HG02852 (cell line): ENCODE data around the gene CCDC136.

Experiments
- ATAC-seq: cut with Tn5 transposase; IDR thresholded peaks from one replicate; pipeline ENCODE4 v1.9.1; 2021; ENCODE audit warnings: mild to moderate bottlenecking, moderate library complexity; ENCODE audit not compliant: unreplicated experiment

Gene CCDC136

DNA sequence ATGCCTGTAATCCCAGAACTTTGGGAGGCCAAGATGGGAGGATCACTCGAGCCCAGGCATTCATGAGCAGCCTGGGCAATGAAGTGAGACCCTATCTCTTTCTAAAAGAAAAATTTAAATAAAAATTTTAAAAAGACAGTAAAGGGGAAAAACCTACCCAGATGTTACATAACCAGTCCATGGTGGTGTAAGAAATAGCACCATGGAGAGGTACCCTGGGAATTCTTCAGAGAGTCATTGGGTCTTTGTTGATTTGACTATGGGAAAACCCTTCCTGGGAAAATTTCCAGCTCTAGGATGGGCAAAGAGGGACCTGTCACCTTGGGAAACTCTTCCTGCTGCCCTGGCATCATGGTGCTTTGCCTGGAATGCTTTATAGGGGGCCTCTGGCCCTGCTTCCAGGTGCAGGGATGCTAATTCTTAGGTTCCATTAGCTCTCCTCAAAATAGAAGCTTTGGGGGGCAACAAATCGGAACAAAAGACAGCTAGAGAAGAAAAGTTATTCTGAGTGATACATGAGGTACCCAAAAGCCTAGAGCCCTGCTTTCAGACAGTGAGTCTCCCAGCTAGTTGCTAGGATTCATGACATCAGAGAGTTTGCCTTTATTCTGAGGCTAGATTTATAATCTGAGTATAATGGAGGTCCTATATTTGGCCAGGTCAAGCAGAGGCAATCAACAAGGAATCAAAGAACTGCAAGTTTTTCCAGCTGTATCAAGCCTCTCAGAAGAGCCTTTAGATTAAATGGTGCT is 10.1 kb downstream of the CCDC136 start:
- ATAC-seq: no peak

DNA sequence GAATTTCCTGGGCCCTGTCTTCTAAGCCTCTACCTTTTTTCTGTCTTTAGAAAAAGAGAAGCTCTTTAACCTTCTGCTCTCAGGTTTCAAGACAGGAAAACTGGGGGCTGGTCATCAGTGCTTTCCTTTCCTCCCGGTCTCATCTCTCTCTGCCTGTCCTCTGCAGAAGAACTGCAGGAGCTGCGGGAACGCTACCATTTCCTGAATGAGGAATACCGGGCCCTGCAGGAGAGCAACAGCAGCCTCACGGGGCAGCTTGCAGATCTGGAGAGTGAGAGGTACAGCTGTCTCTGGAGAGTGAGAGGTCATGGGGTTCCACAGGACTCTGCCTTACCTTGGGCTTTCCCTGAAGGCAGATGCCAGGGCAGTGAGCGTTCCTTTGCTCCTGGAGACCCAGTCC is 12.7 kb downstream of the CCDC136 start:
- ATAC-seq: no peak

DNA sequence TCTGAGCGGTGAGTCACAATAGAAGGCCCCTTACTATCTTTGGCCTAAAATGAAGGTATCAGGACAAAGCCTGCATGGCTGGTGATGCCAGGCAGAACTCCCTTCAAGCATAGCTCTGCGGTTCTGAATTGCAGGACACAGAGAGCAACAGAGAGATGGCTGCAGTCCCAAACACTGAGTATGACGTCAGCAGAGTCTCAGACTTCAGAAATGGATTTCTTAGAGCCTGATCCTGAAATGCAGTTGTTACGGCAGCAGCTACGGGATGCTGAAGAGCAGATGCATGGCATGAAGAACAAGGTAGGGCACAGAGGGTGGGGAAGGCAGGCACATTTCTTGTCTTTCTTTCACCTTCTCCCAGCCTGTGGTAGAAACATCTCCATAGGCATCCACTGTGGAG is 13.5 kb downstream of the CCDC136 start:
- ATAC-seq: no peak

DNA sequence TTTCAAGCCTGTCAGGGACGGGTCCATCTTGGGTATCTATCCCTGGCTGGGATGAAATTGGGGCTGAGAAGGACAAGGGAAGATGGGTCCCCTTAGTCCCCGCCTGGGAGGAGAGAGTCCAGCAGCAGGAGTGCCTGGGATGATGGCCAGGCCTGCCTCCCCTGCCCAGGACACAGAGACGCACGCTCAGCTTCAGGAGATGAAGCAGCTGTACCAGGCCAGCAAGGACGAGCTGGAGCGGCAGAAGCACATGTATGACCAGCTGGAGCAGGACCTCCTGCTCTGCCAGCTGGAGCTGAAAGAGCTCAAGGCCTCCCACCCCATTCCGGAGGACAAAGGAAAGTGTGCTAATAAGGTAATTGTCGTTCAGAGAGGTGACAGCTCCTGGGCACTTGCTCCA is 15.4 kb downstream of the CCDC136 start:
- ATAC-seq: no peak

DNA sequence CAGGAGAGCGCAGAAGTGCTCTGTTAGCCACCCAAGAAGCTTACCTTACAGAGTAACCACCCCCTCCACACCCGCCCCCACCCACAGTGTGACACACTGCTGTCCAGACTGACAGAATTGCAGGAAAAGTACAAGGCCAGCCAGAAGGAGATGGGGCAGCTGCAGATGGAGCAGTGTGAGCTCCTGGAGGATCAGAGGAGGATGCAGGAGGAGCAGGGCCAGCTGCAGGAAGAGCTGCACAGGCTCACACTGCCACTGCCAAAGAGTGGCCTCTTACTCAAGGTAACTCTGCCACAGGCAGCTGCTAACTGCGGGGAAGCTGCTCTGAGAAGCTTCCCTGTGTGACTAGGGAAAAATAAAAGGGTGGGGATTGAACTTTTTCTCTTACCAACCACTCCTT is 17.6 kb downstream of the CCDC136 start:
- ATAC-seq: no peak

DNA sequence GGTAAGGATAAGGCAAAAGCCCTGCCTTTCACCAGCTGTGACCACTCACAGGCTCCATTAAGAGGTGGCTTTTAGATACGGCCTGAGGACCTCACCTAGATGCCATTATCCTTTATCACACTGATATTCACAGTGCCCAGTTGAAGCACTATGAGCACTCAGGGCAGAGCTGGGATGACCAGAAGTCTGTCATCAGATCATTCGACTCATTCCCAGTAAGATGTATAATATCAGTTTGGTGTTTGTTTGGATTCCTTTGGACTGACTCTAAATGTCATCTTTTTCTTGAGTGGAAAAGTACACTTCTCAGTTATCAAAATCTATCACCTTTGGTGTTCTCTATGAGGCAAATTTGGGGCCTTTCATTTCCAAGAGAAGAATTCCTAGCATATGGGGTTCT is 18.7 kb downstream of the CCDC136 start:
- no peak for ATAC-seq

DNA sequence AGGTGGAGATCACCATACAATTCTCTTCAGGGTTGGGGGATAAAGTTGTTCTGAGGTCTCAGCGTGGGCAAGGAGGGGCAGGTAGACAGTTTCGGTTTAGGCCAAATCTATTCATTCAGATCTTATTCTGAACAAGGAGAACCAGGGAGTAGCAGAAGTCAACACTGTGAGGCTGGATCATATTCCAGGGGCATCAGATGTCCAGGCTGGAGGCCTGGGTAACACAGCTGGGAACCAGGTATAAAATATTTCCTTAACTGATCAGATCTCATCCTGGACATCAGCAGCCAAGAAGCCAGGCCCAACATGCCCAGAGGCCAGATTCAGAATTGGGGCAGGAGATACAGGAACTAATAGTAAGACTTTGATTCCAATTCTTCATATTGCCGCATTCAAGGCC is 19.2 kb downstream of the CCDC136 start:
- no peak for ATAC-seq

DNA sequence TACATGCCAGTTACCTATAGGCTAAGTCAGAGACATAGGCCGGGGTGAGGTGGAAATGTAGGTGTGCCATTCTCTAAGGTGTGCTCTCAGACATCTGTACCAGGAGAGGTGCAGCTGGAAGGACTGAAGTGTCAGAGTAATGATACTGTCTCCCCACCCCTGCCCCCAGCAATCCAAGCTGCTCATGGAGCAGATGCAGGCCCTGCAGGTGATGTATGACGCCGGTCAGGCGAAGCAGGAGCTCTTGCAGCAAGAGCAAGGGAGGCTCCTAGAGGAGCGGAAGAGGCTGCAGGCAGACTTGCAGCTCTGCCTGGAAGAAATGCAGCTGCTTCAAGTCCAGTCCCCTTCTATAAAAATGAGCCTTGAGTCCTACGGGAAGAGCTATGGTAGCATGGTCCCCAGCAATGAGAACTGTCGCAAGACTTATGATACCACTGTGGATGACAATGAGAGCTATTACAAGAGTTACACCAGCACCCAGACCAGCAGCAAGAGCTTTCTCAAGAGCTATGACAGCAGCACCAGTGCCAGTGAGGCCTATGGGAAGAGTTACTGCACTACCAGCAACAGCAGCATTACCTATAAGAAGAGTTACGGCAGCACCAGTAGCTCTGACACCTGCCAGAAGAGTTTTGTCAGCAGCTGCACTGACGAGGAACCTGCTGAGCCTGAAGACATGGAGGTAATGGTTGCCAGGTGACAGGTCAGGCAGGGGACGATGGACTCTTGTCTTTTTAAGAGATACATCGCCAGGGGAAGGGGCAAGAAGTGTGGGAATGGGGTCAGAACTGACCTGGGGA is 20.1 kb downstream of the CCDC136 start:
- ATAC-seq: no peak

DNA sequence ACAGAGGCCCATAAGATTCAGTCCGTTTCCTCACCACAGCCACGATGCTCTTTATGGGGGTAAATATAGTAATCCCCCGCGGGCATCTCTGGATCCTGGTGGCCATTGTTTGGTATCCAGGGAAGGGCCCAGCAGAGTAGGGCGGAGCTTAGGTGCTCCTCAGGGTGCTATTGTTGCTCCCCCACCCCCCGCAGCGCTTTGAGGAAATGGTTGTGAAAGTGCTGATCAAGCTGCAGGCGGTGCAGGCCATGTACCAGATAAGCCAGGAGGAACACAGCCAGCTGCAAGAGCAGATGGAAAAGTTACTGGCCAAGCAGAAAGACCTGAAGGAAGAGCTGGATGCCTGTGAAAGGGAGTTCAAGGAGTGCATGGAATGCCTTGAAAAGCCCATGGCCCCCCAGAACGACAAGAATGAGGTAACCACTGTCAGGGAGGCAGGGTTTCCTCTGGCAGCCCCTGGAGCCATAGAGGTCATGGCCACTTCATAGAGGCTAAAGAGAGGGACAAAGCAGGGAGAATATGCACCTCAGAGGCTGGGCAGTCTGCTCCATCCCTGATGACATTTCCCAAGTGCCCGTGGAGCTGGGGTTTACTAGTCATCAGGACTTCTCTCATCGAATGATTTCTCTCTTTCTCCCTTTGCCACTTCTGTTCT is 20.9 kb downstream of the CCDC136 start:
- ATAC-seq: no peak

DNA sequence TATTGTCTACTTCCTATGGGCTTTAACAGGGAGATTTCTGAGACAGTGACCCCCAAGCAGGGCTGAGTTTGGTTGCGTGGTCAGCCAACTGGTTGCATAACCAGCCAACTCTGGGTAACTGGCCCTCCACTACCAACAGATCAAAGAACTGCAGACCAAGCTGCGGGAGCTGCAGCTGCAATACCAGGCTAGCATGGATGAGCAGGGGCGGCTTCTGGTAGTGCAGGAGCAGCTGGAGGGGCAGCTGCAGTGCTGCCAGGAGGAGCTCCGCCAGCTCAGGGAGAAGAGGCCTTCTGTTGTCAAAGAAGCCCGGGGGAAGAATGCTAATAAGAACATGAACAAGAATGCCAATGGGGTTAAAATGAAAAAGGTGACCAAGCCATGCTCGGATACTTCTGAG is 22.7 kb downstream of the CCDC136 start:
- no peak for ATAC-seq

DNA sequence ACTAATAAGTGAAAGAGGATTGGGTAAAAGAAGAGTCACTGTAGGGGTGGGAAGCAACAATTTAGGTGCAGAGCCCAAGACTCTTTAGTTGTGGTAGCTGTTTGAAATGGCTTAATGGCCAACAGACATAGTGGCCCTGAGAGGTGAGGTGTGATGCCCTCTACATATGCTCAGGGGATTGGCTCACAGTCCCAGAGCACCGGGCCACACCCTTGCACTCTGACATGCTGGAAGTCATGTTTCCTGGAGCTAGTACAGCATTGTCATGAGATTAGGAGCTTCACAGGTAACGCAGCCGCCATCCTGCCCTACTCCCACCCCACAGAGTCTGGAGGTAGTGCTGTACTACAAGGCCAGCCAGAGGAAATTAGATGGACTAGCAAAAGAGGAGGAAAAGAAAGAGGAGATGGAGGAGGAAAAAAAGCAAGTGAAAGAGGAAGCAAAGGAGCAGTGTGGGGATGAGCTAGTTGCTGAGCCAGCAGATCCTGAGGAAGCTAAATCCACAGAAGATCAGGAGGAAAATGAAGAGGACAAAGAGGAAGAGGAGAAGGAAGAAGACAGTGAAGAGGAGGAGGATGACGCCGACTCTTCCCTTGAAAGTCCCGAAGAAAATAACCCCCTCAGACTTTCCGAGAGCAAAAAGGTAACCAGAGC is 23.6 kb downstream of the CCDC136 start:
- ATAC-seq: no peak

DNA sequence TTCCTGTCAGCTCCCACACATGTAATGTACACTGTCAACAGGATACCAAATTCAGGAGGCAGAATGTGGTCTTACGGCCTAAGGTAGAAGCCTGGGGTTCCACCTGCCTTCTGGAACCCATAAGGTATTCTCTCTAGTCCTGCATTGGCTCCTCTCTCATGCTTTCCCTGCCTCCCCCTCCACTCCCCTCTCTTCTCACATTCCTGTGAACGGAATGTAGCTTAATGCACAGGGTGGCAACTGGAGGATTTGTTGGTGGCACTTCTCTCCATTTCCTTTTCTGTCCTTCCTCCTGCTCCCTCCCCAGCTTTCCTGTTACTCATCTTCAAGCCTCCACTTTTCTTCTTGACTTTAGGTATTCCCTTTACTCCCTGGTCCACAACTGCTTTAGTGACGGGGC is 26.9 kb downstream of the CCDC136 start:
- no peak for ATAC-seq

DNA sequence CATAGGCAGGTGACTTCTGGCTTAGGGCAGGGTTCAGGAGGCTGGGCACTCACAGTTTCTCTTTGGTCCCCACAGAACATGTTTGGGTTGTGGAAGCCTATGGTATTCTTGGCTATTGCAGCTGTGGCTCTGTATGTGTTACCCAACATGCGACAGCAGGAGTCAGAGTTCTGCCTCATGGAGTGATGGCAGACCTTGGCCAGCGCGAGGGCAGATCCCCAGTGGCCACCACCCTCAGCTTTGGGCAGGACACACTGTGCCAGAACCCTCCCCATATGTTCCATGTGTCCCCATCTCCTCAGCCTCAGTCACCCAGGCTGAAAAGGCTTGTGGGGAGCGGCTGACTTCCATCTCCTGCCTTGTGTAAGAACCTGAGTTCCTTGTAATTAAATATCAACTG is 30.0 kb downstream of the CCDC136 start:
- ATAC-seq: no peak

DNA sequence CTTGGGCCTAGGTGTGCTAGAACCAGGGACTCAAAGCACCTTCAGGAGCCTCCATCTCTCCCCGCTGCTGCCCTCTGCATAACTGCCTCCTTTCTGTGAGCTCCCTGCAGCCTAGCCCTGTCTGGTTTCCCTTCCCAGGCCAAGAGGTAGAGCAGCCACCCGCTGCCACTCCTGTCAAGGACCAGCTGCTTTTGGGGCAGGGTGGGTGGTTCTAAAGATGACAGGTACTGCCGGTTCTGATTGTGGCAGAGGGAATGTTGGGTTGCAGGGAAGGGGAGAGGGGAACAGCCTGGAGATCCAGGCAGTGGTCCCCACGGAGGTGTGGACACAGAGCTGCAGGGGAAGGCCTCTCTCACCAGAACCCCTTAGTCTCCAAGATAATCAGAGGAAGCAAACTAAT is 34.7 kb downstream of the CCDC136 start:
- ATAC-seq: no peak

DNA sequence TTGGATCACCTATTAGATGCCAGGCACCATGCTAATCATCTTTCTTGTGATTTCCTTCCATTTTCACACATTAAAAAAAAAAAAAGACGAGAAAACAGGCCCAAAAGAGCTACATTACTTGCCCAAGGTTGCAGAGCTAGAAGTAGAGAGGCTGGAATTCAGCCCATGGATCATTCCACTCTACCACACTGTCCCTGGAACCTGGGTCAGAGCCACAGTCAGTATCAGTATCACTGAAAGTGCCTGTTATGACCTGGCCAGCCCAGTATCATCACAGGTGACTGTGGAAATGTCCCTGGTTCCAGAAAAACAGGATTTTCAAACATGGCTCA is 35.1 kb downstream of the CCDC136 start:
- no peak for ATAC-seq

DNA sequence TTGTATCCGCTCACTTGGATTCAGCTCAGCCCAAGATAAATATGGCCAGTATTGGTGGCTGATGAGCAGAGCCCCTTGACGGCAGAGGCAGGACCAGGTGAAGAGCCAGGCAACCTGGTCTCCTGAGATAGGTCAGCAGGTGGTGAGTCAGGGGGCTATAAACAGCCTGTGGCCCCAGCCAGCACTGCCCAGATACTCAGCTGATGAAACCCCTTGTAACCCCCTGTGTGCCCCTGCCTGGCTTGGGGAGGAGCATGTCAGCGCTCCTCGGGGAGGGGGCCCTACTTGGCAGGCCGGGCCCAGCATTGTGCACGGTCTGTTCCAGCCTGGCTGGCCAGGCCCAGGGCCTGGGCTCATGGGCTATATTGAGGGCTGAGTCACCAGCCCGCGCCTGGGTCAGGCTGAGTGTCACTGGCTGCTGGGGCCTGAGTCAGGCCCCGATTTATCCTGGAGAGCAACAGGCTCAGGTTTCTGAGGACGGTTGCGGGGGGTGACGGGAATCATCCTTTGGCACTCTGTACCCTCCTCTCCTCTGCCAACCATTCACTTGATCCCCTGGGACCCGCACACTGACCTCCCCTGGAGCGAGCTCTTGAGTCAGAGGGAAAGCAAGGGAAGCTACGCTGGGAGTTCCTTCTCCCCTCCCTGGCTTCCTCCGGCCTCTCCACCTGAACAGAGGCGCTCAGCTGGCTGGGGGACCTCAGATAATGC is 35.6 kb downstream of the CCDC136 start:
- ATAC-seq: no peak

DNA sequence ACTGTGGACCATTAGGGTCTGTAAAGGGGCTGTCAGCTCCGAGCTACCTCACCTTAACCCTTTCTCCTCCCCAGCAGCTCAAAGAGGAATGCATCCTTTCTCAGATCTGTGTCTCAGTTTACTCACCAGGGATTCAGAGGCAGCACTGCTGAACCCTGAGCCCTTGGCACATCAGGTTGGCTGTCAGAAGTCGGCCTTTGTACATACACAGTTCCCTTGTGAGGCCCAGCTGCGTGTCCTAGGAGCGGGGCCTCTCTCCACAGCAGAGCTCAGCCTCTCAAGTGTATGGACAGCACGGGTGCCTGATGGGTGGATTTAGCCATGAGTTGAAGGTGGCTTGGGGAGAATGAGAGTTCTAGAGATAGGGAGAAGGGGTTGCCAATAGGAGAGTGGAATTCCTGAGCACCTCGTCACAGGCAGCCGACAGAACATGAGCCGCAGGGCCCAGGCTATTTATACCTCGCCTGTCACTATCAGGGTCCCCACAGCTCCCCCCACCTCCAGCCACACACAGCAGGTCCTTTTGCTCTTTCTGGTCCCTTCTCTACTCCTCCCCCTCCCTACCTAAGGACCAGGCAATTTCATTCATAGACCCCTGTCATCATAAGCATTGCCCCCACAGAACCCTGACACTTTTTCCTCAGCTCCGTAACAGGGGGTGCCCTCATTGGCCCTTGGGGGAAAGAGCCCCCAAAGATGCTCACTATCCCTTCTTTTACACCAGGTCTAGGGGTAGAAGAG is 36.4 kb downstream of the CCDC136 start:
- no peak for ATAC-seq

DNA sequence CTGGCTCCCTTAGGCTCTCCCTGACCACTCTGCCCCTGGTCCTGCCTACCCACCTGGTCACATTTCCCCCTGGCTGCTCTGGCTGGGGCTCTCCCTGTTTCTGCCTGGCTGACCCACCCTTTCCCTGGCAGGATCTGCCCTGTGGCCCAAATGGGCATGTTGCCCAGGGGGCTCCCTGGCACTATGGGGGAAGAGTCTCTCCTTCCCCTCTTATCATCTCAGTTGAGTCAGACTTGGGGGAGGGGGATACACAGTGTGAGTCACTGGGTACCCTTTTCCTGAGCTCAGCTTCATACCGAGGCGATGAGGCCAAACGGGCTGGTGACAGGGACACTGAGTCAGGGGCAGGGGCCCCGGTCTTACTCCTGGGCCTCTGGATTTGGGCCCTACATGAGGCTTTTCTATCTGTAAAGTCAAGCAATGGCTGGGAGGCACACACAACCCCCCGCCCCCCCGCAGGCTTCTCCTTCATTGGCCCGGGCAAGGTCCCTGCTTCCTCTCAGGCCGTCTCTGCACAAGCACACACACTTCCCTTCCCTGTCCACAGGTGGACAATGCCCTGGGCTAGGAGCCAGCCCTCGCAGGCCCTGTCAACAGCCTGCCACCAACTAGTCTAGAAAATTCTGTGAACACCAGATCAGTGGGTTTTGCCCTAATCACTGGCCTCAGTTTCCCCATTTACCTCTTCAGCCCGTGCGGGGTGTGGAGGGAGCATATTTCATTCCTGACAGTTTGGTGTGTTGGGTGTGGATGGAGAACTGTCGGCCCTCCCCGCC is 37.8 kb downstream of the CCDC136 start:
- no peak for ATAC-seq
